GM12873 (cell line): Measurements from ENCODE around the gene IL17RD.

Experiments used
- TF ChIP-seq, protein P1 (sequence below): IDR thresholded peaks from 2 replicates; pipeline ENCODE4 v1.5.1; 2012; ENCODE audit warnings: low read depth, mild to moderate bottlenecking, moderate library complexity, low read length, control low read depth; ENCODE audit not compliant: insufficient read depth; ENCODE audit errors: missing control alignments

IL17RD gene

GRCh38 chr3:57176045-57176444 lies 10.9 kb upstream of the IL17RD start:
- TF ChIP-seq, protein P1, sequence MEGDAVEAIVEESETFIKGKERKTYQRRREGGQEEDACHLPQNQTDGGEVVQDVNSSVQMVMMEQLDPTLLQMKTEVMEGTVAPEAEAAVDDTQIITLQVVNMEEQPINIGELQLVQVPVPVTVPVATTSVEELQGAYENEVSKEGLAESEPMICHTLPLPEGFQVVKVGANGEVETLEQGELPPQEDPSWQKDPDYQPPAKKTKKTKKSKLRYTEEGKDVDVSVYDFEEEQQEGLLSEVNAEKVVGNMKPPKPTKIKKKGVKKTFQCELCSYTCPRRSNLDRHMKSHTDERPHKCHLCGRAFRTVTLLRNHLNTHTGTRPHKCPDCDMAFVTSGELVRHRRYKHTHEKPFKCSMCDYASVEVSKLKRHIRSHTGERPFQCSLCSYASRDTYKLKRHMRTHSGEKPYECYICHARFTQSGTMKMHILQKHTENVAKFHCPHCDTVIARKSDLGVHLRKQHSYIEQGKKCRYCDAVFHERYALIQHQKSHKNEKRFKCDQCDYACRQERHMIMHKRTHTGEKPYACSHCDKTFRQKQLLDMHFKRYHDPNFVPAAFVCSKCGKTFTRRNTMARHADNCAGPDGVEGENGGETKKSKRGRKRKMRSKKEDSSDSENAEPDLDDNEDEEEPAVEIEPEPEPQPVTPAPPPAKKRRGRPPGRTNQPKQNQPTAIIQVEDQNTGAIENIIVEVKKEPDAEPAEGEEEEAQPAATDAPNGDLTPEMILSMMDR: no peak

DNA sequence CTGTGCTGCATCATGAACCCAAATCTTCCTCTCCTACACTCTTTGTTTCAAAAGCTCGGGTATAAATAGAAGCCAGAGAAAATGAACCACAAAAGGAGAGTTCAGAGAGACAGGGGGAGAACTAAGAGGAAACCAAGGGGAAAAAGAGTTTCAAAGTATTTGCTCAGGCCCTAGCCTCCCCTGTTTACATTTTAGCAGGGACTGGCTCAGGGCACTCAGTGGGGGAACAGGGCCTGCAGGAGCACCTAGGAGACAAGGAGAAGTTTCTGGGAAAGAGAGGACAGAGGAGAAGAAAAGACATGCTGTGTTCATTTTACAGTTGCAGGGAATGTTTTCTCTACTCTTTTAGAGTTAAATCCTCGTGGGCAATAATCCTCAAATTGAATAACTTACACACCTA lies 8.5 kb upstream of the IL17RD start:
- TF ChIP-seq, protein P1: no peak

GRCh38 chr3:57170946-57171345 lies 5.8 kb upstream of the IL17RD start:
- TF ChIP-seq, protein P1: no peak

- TF ChIP-seq, protein P1: peak; percentile 84
Measured at GRCh38 chr3:57169872-57170623, 4.9 kb upstream of the IL17RD start.

- TF ChIP-seq, protein P1: no peak
Measured at GRCh38 chr3:57169108-57169507, 4.0 kb upstream of the IL17RD start.

DNA sequence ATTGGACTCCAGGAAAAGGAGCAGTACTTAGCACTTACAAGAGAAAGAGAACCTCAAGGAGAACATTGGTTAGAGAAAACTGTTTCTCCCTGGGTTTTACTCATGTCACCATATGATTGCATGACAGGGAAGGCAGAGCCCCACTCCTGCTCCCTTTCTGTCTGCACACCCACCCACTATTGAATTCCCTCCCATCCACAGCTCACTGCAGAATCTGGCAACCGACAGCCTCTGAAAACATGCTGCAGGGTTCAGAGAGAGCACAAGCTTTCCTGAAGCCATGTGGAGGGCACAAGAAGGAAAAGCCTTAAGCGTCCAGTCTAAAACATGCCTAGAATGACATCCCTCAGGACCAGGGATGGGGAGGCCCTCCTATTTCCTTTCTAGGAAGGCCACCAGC lies 3.0 kb upstream of the IL17RD start:
- TF ChIP-seq, protein P1: no peak

GRCh38 chr3:57166660-57167059 lies 1.5 kb upstream of the IL17RD start:
- TF ChIP-seq, protein P1: no peak
